OCI-M2 (cell line): ENCODE data around the gene STAMBPL1.

Experiments
- DNase-seq: peaks from one replicate; lab custom pipeline; 2025; ENCODE audit not compliant: unreplicated experiment; lab: John Stamatoyannopoulos, UW

STAMBPL1 gene

GRCh38 chr10:88946965-88947590, 67.0 kb downstream of the STAMBPL1 start:
- DNase-seq: no peak

GRCh38 chr10:88949051-88949450, 69.0 kb downstream of the STAMBPL1 start:
- DNase-seq: no peak

- DNase-seq: no peak
Observed at GRCh38 chr10:88949912-88950837, 70.1 kb downstream of the STAMBPL1 start.

GRCh38 chr10:88952647-88953111, 72.6 kb downstream of the STAMBPL1 start, which contains the start of gene ACTA2:
ACTA2 (minus strand) TSS chr10:88952773; CDS start chr10:88948930, 3,843 bp downstream.
- no peak for DNase-seq

GRCh38 chr10:88953662-88954061, 73.6 kb downstream of the STAMBPL1 start:
- no peak for DNase-seq

GRCh38 chr10:88954458-88955083, 74.5 kb downstream of the STAMBPL1 start:
- no peak for DNase-seq

GRCh38 chr10:88957381-88957780, 77.3 kb downstream of the STAMBPL1 start:
- DNase-seq: no peak

GRCh38 chr10:88958721-88959120, 78.7 kb downstream of the STAMBPL1 start:
- no peak for DNase-seq

DNA sequence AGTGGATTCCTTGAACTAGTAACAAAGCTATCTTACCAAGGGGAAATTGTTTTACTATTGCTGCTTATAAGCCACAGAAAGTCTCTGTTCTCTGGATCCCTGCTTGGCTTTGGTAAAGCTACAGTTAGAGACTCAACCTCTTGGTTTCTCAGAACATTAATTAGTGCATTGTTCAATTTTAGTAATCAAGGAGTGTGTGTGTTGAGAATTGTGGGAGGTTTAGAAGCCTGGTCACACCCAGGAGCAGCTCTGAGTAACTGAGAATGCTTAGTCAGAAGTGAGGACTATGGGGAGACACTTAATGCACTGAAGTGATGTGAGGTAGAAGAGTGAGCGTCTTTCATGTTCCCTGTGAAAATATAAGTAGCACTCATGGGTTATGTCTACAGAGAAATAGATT, 80.8 kb downstream of the STAMBPL1 start:
- DNase-seq: no peak

DNA sequence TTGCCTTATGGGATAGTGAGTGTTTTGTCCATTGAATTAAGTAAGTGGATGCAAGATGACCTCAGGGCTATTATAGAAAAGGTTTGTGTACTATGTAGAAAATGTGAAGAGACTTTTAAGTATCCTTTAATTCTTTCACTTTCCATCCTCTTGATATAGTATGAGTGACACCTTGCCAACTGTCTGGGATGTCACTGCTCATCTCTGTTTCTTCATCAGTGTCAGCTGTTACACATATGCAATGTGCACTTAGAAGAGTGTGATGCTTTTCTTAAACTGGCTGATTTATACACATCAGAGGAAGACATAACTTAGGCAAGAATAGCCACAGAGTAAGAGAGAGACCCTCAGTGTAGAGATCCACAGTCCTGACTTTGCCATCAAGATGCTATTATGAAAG, 81.2 kb downstream of the STAMBPL1 start:
- DNase-seq: no peak

DNA sequence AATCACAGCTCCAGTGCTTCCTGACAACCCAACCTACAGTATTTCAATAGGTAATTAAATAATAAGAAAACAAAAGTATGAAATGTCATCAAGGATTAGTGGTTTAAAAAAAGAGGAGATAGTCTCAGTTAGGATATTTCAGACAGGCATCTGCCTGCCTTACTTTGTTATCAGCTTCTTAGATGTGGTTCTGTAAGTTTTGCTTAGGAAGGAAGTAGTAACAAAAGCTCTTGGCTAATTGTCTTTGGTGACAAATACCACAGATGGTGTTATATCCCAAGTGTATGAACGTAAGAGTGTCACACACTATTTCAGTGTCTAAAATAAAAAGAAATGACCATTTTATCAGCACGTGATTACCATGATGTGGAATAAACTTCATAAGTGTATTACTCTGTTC, 82.3 kb downstream of the STAMBPL1 start:
- DNase-seq: no peak

DNA sequence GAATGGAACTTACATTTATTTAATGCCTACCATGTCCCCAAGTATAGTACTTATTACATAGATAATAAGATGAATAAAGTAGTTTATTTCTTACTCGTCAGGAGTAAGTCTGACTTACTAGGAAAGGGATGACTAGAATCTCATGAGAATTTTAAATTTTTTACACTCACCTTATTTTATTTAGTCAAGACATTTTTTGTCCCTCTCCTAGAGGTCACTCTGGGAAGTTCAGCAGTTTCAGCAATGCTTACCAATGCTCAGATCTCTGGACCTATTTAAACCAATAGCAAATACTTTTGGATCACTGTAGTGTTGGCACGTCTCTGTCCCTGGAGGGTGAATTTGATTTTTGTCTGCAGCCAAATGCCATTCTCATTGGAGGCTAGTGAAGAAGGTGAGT, 83.3 kb downstream of the STAMBPL1 start:
- DNase-seq: no peak

DNA sequence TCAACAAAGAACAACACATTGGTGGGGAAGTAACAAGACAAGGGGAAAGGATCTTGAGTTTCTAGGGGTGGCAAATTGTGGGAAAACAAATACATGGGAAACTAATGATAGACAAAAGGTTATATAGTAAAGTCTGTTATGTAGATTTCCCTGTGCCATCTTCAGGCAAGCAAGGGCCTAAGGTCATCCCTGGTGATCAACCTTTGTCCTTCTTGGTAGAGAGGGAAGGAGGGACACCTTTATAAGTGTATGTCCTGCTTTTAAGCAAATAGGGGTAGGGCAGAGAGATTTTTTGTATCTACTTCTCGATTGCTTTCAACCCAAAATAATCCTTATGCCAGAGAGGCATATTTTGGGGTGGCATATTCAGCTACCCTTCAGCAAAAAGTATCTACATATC, 84.3 kb downstream of the STAMBPL1 start:
- no peak for DNase-seq

DNA sequence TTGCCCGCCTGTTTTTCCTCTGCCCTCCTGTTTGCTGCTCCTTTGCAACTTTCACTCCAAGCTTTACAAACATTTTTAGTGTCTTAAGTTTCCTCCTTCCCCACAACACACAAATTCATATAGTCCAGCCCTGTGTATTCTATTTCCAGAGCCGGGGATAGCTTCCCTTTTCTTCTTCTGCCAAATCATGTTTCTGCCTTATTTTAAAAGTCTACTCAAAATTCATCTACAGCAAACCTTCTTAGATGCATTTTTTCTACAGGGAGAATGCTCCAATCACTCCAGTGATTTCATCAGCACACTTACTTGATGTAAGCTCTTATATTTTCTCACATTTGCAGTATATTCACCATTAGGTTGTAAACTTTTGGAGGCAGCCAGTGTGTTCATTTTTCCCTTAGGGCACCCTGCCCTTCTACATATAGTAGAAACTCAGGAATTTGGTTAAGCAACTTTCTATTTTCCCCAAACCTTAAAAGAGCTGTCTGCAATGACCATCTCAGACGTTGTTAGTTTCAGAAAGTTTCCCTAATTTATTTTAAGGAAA, 84.9 kb downstream of the STAMBPL1 start:
- no peak for DNase-seq

GRCh38 chr10:88966797-88967196, 86.8 kb downstream of the STAMBPL1 start:
- no peak for DNase-seq

- no peak for DNase-seq
Observed at GRCh38 chr10:88968391-88968790, 88.3 kb downstream of the STAMBPL1 start.

- no peak for DNase-seq
Observed at GRCh38 chr10:88971221-88972061, 91.4 kb downstream of the STAMBPL1 start.
